RPMI7951 (cell line): ENCODE results near the gene SLC35A5. TPM values are rescaled to one million over a fixed set of nuclear protein-coding genes. Genes with fewer than 3 reads are reported as not detected.

Source experiments
- DNase-seq: peaks from one replicate; pipeline ENCODE4 v3.0.0-alpha.2; 2012; ENCODE audit warnings: low read depth
- total RNA-seq: library from RNA; depleted of rRNA; stranded (reverse); fragments of >200 nt; shearing (Covaris generic); gene quantifications from 2 replicates; pipeline ENCODE4 v1.2.3, GENCODE V29; 2014

Gene SLC35A5
- total RNA-seq, 1 experiment from 2014 or later = 51.5 TPM

- DNase-seq = no peak
These were observed 7.4 kb downstream of the SLC35A5 start for GRCh38 chr3:112569265-112569664.

GRCh38 chr3:112572701-112573100 lies 10.9 kb downstream of the SLC35A5 start:
- DNase-seq = no peak

GRCh38 chr3:112579232-112579631 lies 17.4 kb downstream of the SLC35A5 start:
- DNase-seq = no peak

GRCh38 chr3:112579697-112580096 lies 17.9 kb downstream of the SLC35A5 start:
- no peak for DNase-seq

GRCh38 chr3:112582244-112582874 lies 20.5 kb downstream of the SLC35A5 start:
- DNase-seq = peak; percentile 65

- no peak for DNase-seq
These were observed 21.3 kb downstream of the SLC35A5 start for GRCh38 chr3:112583105-112583504.

- DNase-seq = no peak
These were observed 23.9 kb downstream of the SLC35A5 start for GRCh38 chr3:112585782-112586181.

GRCh38 chr3:112587336-112587735 lies 25.5 kb downstream of the SLC35A5 start:
- no peak for DNase-seq

GRCh38 chr3:112593258-112593657 lies 31.4 kb downstream of the SLC35A5 start:
- DNase-seq = no peak

- DNase-seq = no peak
These were observed 33.0 kb downstream of the SLC35A5 start for GRCh38 chr3:112594856-112595255.

- DNase-seq = no peak
These were observed 36.1 kb downstream of the SLC35A5 start for GRCh38 chr3:112597945-112598344.

- DNase-seq = no peak
These were observed 36.9 kb downstream of the SLC35A5 start for GRCh38 chr3:112598731-112599130.

- DNase-seq = no peak
These were observed 40.5 kb downstream of the SLC35A5 start for GRCh38 chr3:112602217-112602838.

- DNase-seq = peak; percentile 79
These were observed 42.7 kb downstream of the SLC35A5 start for GRCh38 chr3:112604536-112604935.

- peak; percentile 81 for DNase-seq
These were observed 43.4 kb downstream of the SLC35A5 start for GRCh38 chr3:112605285-112605684.

- DNase-seq = no peak
These were observed 44.3 kb downstream of the SLC35A5 start for GRCh38 chr3:112606098-112606497.

- DNase-seq = no peak
These were observed 46.0 kb downstream of the SLC35A5 start for GRCh38 chr3:112607863-112608262.

- peak; percentile 81 for DNase-seq
These were observed 48.3 kb downstream of the SLC35A5 start for GRCh38 chr3:112610121-112610520.

- DNase-seq = no peak
These were observed 50.1 kb downstream of the SLC35A5 start for GRCh38 chr3:112611752-112612515.

- DNase-seq = peak; percentile 36
These were observed 54.3 kb downstream of the SLC35A5 start for GRCh38 chr3:112615989-112616731.

GRCh38 chr3:112617285-112617684 lies 55.4 kb downstream of the SLC35A5 start:
- no peak for DNase-seq

- peak; percentile 54 for DNase-seq
These were observed 57.5 kb downstream of the SLC35A5 start for GRCh38 chr3:112619295-112619694.
